Stomach smooth muscle (tissue), 2 donors: ENCODE measurements around the gene KLHL5.

Experiments
- H3K27ac ChIP-seq: one replicate; pipeline ENCODE4 v1.7.0; 2013; ENCODE audit warnings: mild to moderate bottlenecking, low read length, inconsistent platforms
- H3K27me3 ChIP-seq, 2 donors: one replicate each; pipeline ENCODE4 v1.7.0; 2013; ENCODE audit warnings: low read length in 2 of 2; ENCODE audit not compliant: insufficient read depth in 2 of 2, control insufficient read depth in 1 of 2
- H3K36me3 ChIP-seq, 2 donors: one replicate each; pipeline ENCODE4 v1.7.0; 2013; ENCODE audit warnings: low read length in 2 of 2; ENCODE audit not compliant: control insufficient read depth in 2 of 2, insufficient read depth in 2 of 2
- H3K4me1 ChIP-seq: one replicate; pipeline ENCODE4 v1.7.0; 2013; ENCODE audit warnings: low read length; ENCODE audit not compliant: control insufficient read depth, insufficient read depth
- H3K4me3 ChIP-seq, 2 donors: one replicate each; pipeline ENCODE4 v1.7.0; 2013; ENCODE audit warnings: low read length in 2 of 2
- H3K9ac ChIP-seq, 2 donors: one replicate each; pipeline ENCODE4 v1.7.0; 2013; ENCODE audit warnings: low read length in 2 of 2, mild to moderate bottlenecking in 1 of 2
- H3K9me3 ChIP-seq, 2 donors: one replicate each; pipeline ENCODE4 v1.7.0; 2013; ENCODE audit warnings: low read length in 2 of 2; ENCODE audit not compliant: control insufficient read depth in 2 of 2
- donor health status: healthy.
- donor health status: Pancreatic carcinoma.

KLHL5 gene

GRCh38 chr4:39061457-39061856 lies 575 bp upstream of the KLHL5 start:
- no peak overlapping the region for H3K27ac ChIP-seq

GRCh38 chr4:39062770-39063097 lies 702 bp downstream of the KLHL5 start:
- H3K9ac ChIP-seq: no peak overlapping the region
- no peaks in the 10 kb centered on the region for H3K27me3 ChIP-seq
- no peaks in the 10 kb centered on the region for H3K36me3 ChIP-seq
- H3K27ac ChIP-seq: no peak overlapping the region
- H3K4me3 ChIP-seq: no peak overlapping the region
- no peaks in the 10 kb centered on the region for H3K9me3 ChIP-seq
- H3K4me1 ChIP-seq: no peaks in the 10 kb centered on the region

More at GRCh38 chr4:39061457-39061856, 575 bp upstream of the KLHL5 start:
- no peaks in the 10 kb centered on the region for H3K9me3 ChIP-seq
- H3K4me3 ChIP-seq: no peak overlapping the region
- no peak overlapping the region for H3K9ac ChIP-seq
- no peaks in the 10 kb centered on the region for H3K36me3 ChIP-seq
- H3K4me1 ChIP-seq: no peaks in the 10 kb centered on the region
- H3K27me3 ChIP-seq: no peaks in the 10 kb centered on the region

GRCh38 chr4:39063430-39063829 lies 1.4 kb downstream of the KLHL5 start:
- no peak overlapping the region for H3K27ac ChIP-seq
- no peaks in the 10 kb centered on the region for H3K9me3 ChIP-seq
- H3K4me3 ChIP-seq: no peak overlapping the region
- no peaks in the 10 kb centered on the region for H3K27me3 ChIP-seq
- H3K36me3 ChIP-seq: no peaks in the 10 kb centered on the region
- no peak overlapping the region for H3K9ac ChIP-seq
- H3K4me1 ChIP-seq: no peaks in the 10 kb centered on the region

GRCh38 chr4:39066371-39066770 lies 4.3 kb downstream of the KLHL5 start:
- Histone ChIP-seq H3K9ac (no peak overlapping the region), H3K4me1 (no peaks in the 10 kb centered on the region), H3K27ac (no peak overlapping the region), H3K4me3 (no peak overlapping the region), H3K9me3 (no peaks in the 10 kb centered on the region), H3K36me3 (no peaks in the 10 kb centered on the region), H3K27me3 (no peaks in the 10 kb centered on the region)

GRCh38 chr4:39067031-39067430 lies 5.0 kb downstream of the KLHL5 start:
- Histone ChIP-seq H3K9me3 (no peaks in the 10 kb centered on the region), H3K4me3 (no peak overlapping the region), H3K4me1 (no peaks in the 10 kb centered on the region), H3K9ac (no peak overlapping the region), H3K27ac (no peak overlapping the region), H3K27me3 (no peaks in the 10 kb centered on the region), H3K36me3 (no peaks in the 10 kb centered on the region)

GRCh38 chr4:39067451-39067850 lies 5.4 kb downstream of the KLHL5 start:
- Histone ChIP-seq H3K9ac (no peak overlapping the region), H3K27ac (no peak overlapping the region), H3K27me3 (no peaks in the 10 kb centered on the region), H3K36me3 (no peaks in the 10 kb centered on the region), H3K4me1 (no peaks in the 10 kb centered on the region), H3K4me3 (no peak overlapping the region), H3K9me3 (no peaks in the 10 kb centered on the region)

GRCh38 chr4:39068907-39069306 lies 6.9 kb downstream of the KLHL5 start:
- no peaks in the 10 kb centered on the region for H3K36me3 ChIP-seq
- H3K4me3 ChIP-seq: no peak overlapping the region
- H3K27me3 ChIP-seq: no peaks in the 10 kb centered on the region
- H3K4me1 ChIP-seq: no peaks in the 10 kb centered on the region
- no peak overlapping the region for H3K9ac ChIP-seq
- no peaks in the 10 kb centered on the region for H3K9me3 ChIP-seq
- no peak overlapping the region for H3K27ac ChIP-seq

GRCh38 chr4:39078829-39079228 lies 16.8 kb downstream of the KLHL5 start:
- H3K27ac ChIP-seq: no peak overlapping the region
- no peaks in the 10 kb centered on the region for H3K9me3 ChIP-seq

GRCh38 chr4:39083164-39083563 lies 21.1 kb downstream of the KLHL5 start:
- Histone ChIP-seq H3K9me3 (no peaks in the 10 kb centered on the region), H3K4me3 (no peak overlapping the region), H3K27ac (no peak overlapping the region), H3K27me3 (no peaks in the 10 kb centered on the region), H3K9ac (no peak overlapping the region), H3K36me3 (peaks cover 4 to 18% of the 10 kb centered on the region in 2 donors), H3K4me1 (no peaks in the 10 kb centered on the region)

More at GRCh38 chr4:39078829-39079228, 16.8 kb downstream of the KLHL5 start:
- no peak overlapping the region for H3K4me3 ChIP-seq
- H3K9ac ChIP-seq: no peak overlapping the region
- no peaks in the 10 kb centered on the region for H3K4me1 ChIP-seq
- H3K27me3 ChIP-seq: no peaks in the 10 kb centered on the region
- H3K36me3 ChIP-seq: peaks cover 4 to 11% of the 10 kb centered on the region in 2 donors

- Histone ChIP-seq H3K4me1 (no peaks in the 10 kb centered on the region), H3K9ac (no peak overlapping the region), H3K36me3 (peaks cover 4 to 18% of the 10 kb centered on the region in 2 donors), H3K4me3 (no peak overlapping the region), H3K9me3 (no peaks in the 10 kb centered on the region), H3K27me3 (no peaks in the 10 kb centered on the region), H3K27ac (no peak overlapping the region)
Measured at GRCh38 chr4:39085891-39086290, 23.9 kb downstream of the KLHL5 start.

- H3K9ac ChIP-seq: no peak overlapping the region
- H3K27ac ChIP-seq: no peak overlapping the region
- H3K4me3 ChIP-seq: no peak overlapping the region
- peaks cover 2% of the 10 kb centered on the region in 2 donors for H3K36me3 ChIP-seq
- H3K27me3 ChIP-seq: no peaks in the 10 kb centered on the region
- no peaks in the 10 kb centered on the region for H3K9me3 ChIP-seq
- H3K4me1 ChIP-seq: no peaks in the 10 kb centered on the region
Measured at GRCh38 chr4:39096847-39097246, 34.8 kb downstream of the KLHL5 start.
